ENCODE data around the gene DNAJC30. TPM values are rescaled to one million over a fixed set of nuclear protein-coding genes. Genes with fewer than 3 reads are reported as not detected.

DNAJC30 gene
- total and polyA plus RNA-seq, 2 experiments from 2014 or later, result 2.8 to 5.6 TPM

- TF ChIP-seq STAT1 (IDR thresholded peaks at IDR 0.05; ENCODE audit: unreplicated experiment), result no peak
- TF ChIP-seq JUNB (IDR thresholded peaks at IDR 0.05; ENCODE audit: unreplicated experiment), result no peak
- TF ChIP-seq NANOG (IDR thresholded peaks at IDR 0.05; ENCODE audit: borderline replicate concordance), result no peak
- no peak for TF ChIP-seq ZNF331 (CRISPR knock-in tag; IDR thresholded peaks at IDR 0.05; ENCODE audit: low read depth)
- TF ChIP-seq EZH2phosphoT487 (IDR thresholded peaks at IDR 0.05; ENCODE audit: unreplicated experiment), result no peak
These were observed 51.7 kb downstream of the DNAJC30 start (continued) for GRCh38 chr7:73631558-73631957.

MicroRNAs encoded within 50 kb of the gene (microRNA counts, 767-probe panel; counts per million panel counts)
- not detected for microRNA hsa-miR-4284

Small RNAs within 50 kb of the gene (microRNA-seq; reads per million reads assigned to microRNA genes)
- not detected for gene MIR4284

Small RNAs within 50 kb of the gene (small RNA-seq; reads per million reads assigned to genes)
- gene MIR4284 (ENCODE audit: low replicate concordance) (0.15 reads per million), gene RN7SL265P (ENCODE audit: low replicate concordance) (not detected)

Other genes starting within 250 kb of the DNAJC30 start
- gene FZD9, start 249.7 kb downstream of the DNAJC30 start, total RNA-seq (2014; rRNA removed; shearing (Covaris generic)), result 4.2 and 5.5 TPM in 2 replicates
- 1.3 and 1.8 TPM in 2 replicates for gene FZD9, start 249.7 kb downstream of the DNAJC30 start, polyA plus RNA-seq (2016; fragmentation: Nextera tagmentation; extraction: Ambion mirVana)
- gene BAZ1B, start 161.2 kb downstream of the DNAJC30 start, total RNA-seq (2014; rRNA removed; shearing (Covaris generic)), result 65.5 and 70.7 TPM in 2 replicates
- gene BAZ1B, start 161.2 kb downstream of the DNAJC30 start, polyA plus RNA-seq (2016; fragmentation: Nextera tagmentation; extraction: Ambion mirVana), result 35.8 and 40.4 TPM in 2 replicates
- gene BCL7B, start 125.8 kb downstream of the DNAJC30 start, total RNA-seq (2014; rRNA removed; shearing (Covaris generic)), result 12.0 and 17.0 TPM in 2 replicates
- 18.2 and 18.4 TPM in 2 replicates for gene BCL7B, start 125.8 kb downstream of the DNAJC30 start, polyA plus RNA-seq (2016; fragmentation: Nextera tagmentation; extraction: Ambion mirVana)
- gene TBL2, start 104.9 kb downstream of the DNAJC30 start, total RNA-seq (2014; rRNA removed; shearing (Covaris generic)), result 21.7 and 27.8 TPM in 2 replicates
- 6.9 TPM in 2 replicates for gene TBL2, start 104.9 kb downstream of the DNAJC30 start, polyA plus RNA-seq (2016; fragmentation: Nextera tagmentation; extraction: Ambion mirVana)
- 8.6 and 25.7 TPM in 2 replicates for gene MLXIPL, start 58.9 kb downstream of the DNAJC30 start, total RNA-seq (2014; rRNA removed; shearing (Covaris generic))
- 13.1 and 13.7 TPM in 2 replicates for gene MLXIPL, start 58.9 kb downstream of the DNAJC30 start, polyA plus RNA-seq (2016; fragmentation: Nextera tagmentation; extraction: Ambion mirVana)
- 5.6 and 7.0 TPM in 2 replicates for gene VPS37D, start 15.6 kb downstream of the DNAJC30 start, total RNA-seq (2014; rRNA removed; shearing (Covaris generic))
- 1.8 and 2.2 TPM in 2 replicates for gene VPS37D, start 15.6 kb downstream of the DNAJC30 start, polyA plus RNA-seq (2016; fragmentation: Nextera tagmentation; extraction: Ambion mirVana)
- 57.2 and 62.1 TPM in 2 replicates for gene BUD23, start 144 bp upstream of the DNAJC30 start, total RNA-seq (2014; rRNA removed; shearing (Covaris generic))
- gene BUD23, start 144 bp upstream of the DNAJC30 start, polyA plus RNA-seq (2016; fragmentation: Nextera tagmentation; extraction: Ambion mirVana), result 117 and 129 TPM in 2 replicates
- gene STX1A, start 36.2 kb upstream of the DNAJC30 start, total RNA-seq (2014; rRNA removed; shearing (Covaris generic)), result 9.4 and 19.8 TPM in 2 replicates
- 9.1 and 11.7 TPM in 2 replicates for gene STX1A, start 36.2 kb upstream of the DNAJC30 start, polyA plus RNA-seq (2016; fragmentation: Nextera tagmentation; extraction: Ambion mirVana)
- 16.3 and 24.6 TPM in 2 replicates for gene ABHD11, start 55.3 kb upstream of the DNAJC30 start, total RNA-seq (2014; rRNA removed; shearing (Covaris generic))
- gene ABHD11, start 55.3 kb upstream of the DNAJC30 start, polyA plus RNA-seq (2016; fragmentation: Nextera tagmentation; extraction: Ambion mirVana), result 18.0 and 18.7 TPM in 2 replicates
- gene CLDN3, start 86.8 kb upstream of the DNAJC30 start, total RNA-seq (2014; rRNA removed; shearing (Covaris generic)), result 24.1 and 27.7 TPM in 2 replicates
- gene CLDN3, start 86.8 kb upstream of the DNAJC30 start, polyA plus RNA-seq (2016; fragmentation: Nextera tagmentation; extraction: Ambion mirVana), result 20.1 and 21.4 TPM in 2 replicates
- 18.6 and 19.4 TPM in 2 replicates for gene CLDN4, start 147.5 kb upstream of the DNAJC30 start, total RNA-seq (2014; rRNA removed; shearing (Covaris generic))
- 11.6 and 16.5 TPM in 2 replicates for gene CLDN4, start 147.5 kb upstream of the DNAJC30 start, polyA plus RNA-seq (2016; fragmentation: Nextera tagmentation; extraction: Ambion mirVana)
- gene METTL27, start 159.1 kb upstream of the DNAJC30 start, total RNA-seq (2014; rRNA removed; shearing (Covaris generic)), result 5.9 and 11.0 TPM in 2 replicates
- gene METTL27, start 159.1 kb upstream of the DNAJC30 start, polyA plus RNA-seq (2016; fragmentation: Nextera tagmentation; extraction: Ambion mirVana), result 7.2 and 10.1 TPM in 2 replicates
- not detected in 2 replicates for gene TMEM270, start 177.7 kb upstream of the DNAJC30 start, total RNA-seq (2014; rRNA removed; shearing (Covaris generic))
- gene TMEM270, start 177.7 kb upstream of the DNAJC30 start, polyA plus RNA-seq (2016; fragmentation: Nextera tagmentation; extraction: Ambion mirVana), result not detected in 2 replicates